ENCODE data around the gene CHST11. TPM values are rescaled to one million over a fixed set of nuclear protein-coding genes. Genes with fewer than 3 reads are reported as not detected.

The CHST11 gene
- total RNA-seq, 1 donor from 2014 or later: 40.1 TPM

GRCh38 chr12:104532636-104533035 lies 75.9 kb downstream of the CHST11 start:
- intact Hi-C loops (cut with micrococcal nuclease): no loop called here
- Mint-ChIP-seq H3K27me3 (no peaks in the 10 kb centered on the region), H3K27ac (no peak overlapping the region), H3K36me3 (ENCODE audit: low read depth) (peaks cover 26% of the 10 kb centered on the region), H3K4me3 (no peak overlapping the region), H3K9me3 (peaks cover 3% of the 10 kb centered on the region), H3K4me1 (peaks cover 71% of the 10 kb centered on the region)
- no peak for TF ChIP-seq CTCF (IDR thresholded peaks at IDR 0.05)
- ATAC-seq (ENCODE audit: low read depth) (no peak), DNase-seq (no peak)
- ChIA-PET CTCF (no interaction called here), POLR2A (no interaction called here)

DNA sequence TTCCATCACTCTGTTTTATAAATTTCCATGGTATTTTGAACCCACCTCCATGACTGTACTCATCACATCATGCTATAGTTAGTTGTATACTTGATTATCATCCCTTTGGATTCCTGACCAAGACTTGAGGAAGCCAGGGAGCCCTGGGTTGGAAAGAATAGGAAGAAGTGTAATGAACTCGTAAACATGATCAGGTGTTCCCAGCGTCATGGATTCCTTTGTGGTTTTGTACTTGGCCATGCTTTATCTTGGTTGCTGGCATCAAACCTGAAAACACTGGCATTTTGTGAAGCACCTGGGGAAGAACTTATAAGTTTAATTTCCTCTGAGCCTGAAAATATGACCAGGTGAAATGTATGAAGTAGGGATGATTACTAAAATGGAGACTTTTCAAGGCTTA lies 76.4 kb downstream of the CHST11 start:
- ATAC-seq (ENCODE audit: low read depth): no peak
- H3K4me3 Mint-ChIP-seq: no peak overlapping the region
- peaks cover 73% of the 10 kb centered on the region for H3K4me1 Mint-ChIP-seq

DNA sequence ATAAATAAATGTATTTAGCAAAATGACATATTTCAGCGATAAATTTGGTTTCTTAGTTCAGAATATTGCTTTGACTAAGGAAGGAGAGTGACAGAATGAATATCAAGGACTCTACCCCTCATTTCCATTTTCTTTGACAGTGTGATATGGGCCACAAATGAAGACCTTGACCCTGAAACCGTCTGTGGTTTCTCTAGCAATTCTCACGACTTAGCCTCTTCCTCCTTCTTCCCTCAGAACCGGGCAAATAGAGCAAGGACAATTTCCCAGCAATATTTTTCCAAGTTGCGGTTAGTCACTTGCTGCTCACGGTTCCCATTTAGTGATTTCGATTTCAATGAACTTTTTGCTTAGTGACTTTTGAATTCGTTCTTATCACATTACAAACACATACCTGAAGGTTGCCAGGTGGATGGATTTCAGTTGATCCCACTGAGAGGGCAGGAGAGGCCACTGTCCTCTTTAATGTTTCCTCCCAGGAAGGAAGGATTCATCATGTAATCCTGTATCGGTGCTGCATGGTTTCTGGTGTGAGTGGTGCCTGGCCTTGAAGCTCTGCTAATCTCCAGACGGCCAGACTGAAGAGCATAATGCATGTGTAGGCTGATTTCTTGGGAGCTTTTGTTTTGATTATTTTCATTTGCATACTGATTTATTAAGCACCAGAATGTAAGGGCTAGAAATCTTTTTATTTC lies 77.6 kb downstream of the CHST11 start:
- Mint-ChIP-seq H3K27me3 (no peaks in the 10 kb centered on the region), H3K27ac (no peak overlapping the region), H3K9me3 (no peaks in the 10 kb centered on the region), H3K4me1 (peaks cover 79% of the 10 kb centered on the region), H3K36me3 (ENCODE audit: low read depth) (peaks cover 24% of the 10 kb centered on the region), H3K4me3 (no peak overlapping the region)
- CTCF ChIA-PET: interaction anchor here (0.7 kb wide), 1 partner anchor 35 kb away, joined by 4 read pairs; no protein-coding TSS in a partner anchor
- POLR2A ChIA-PET: interaction anchor here (1.0 to 1.5 kb wide), 3 partner anchors 11 to 76 kb away, joined by 3 to 5 read pairs (median 5); no protein-coding TSS in a partner anchor
- ATAC-seq (ENCODE audit: low read depth) (no peak), DNase-seq (no peak)
- no peak for TF ChIP-seq CTCF (IDR thresholded peaks at IDR 0.05)
- intact Hi-C loops (cut with micrococcal nuclease): no loop called here

More for the DNA sequence above, 76.4 kb downstream of the CHST11 start:
- ChIA-PET CTCF (no interaction called here), POLR2A (no interaction called here)
- Mint-ChIP-seq H3K27ac (no peak overlapping the region), H3K27me3 (no peaks in the 10 kb centered on the region), H3K36me3 (ENCODE audit: low read depth) (peaks cover 26% of the 10 kb centered on the region), H3K9me3 (no peaks in the 10 kb centered on the region)
- DNase-seq: no peak
- intact Hi-C loops (cut with micrococcal nuclease): no loop called here
- no peak for TF ChIP-seq CTCF (IDR thresholded peaks at IDR 0.05)

GRCh38 chr12:104534857-104535248 lies 78.1 kb downstream of the CHST11 start:
- no peak overlapping the region for H3K4me3 Mint-ChIP-seq
- intact Hi-C loops (cut with micrococcal nuclease): no loop called here
- peaks cover 20% of the 10 kb centered on the region for H3K36me3 Mint-ChIP-seq (ENCODE audit: low read depth)
- ATAC-seq (ENCODE audit: low read depth): no peak
- H3K9me3 Mint-ChIP-seq: no peaks in the 10 kb centered on the region
- ChIA-PET CTCF (interaction anchor here (0.7 kb wide), 1 partner anchor 34 kb away, joined by 4 read pairs; no protein-coding TSS in a partner anchor), POLR2A (interaction anchor here (1.0 to 1.5 kb wide), 3 partner anchors 11 to 77 kb away, joined by 3 to 5 read pairs (median 5); no protein-coding TSS in a partner anchor)
- H3K27ac Mint-ChIP-seq: no peak overlapping the region
- H3K27me3 Mint-ChIP-seq: no peaks in the 10 kb centered on the region
- DNase-seq: no peak
- no peak for TF ChIP-seq CTCF (IDR thresholded peaks at IDR 0.05)
- H3K4me1 Mint-ChIP-seq: peaks cover 78% of the 10 kb centered on the region

DNA sequence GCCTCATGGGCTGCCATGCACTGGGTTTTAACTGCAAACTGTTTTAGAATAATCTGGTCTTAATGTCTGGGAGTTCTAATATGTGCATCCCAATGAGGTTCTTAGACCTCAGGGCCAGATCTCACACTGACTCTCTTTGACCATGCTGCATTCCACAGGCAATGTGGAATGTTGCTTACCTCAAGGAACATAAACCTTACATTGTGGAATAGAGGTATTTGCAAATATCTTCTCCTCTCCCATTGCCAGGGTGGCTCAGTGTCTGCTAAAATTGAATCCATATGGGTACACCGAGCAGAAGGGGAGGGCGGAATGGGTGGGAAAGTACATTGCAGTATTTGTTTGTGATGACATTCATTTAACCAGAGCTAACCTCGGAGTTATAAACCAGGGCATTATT lies 78.6 kb downstream of the CHST11 start:
- ATAC-seq (ENCODE audit: low read depth): no peak
- Mint-ChIP-seq H3K9me3 (no peaks in the 10 kb centered on the region), H3K27me3 (no peaks in the 10 kb centered on the region), H3K36me3 (ENCODE audit: low read depth) (peaks cover 20% of the 10 kb centered on the region), H3K4me1 (peaks cover 82% of the 10 kb centered on the region), H3K4me3 (peak overlapping the region; percentile 16), H3K27ac (no peak overlapping the region)
- POLR2A ChIA-PET: interaction anchor here (1.0 to 1.5 kb wide), 3 partner anchors 12 to 77 kb away, joined by 3 to 5 read pairs (median 5); no protein-coding TSS in a partner anchor
- TF ChIP-seq CTCF (IDR thresholded peaks at IDR 0.05): no peak
- intact Hi-C loops (cut with micrococcal nuclease): no loop called here
- DNase-seq: no peak
- CTCF ChIA-PET: interaction anchor here (0.7 kb wide), 1 partner anchor 34 kb away, joined by 4 read pairs; no protein-coding TSS in a partner anchor
